GM23248 (cell line): ENCODE results near the gene RTCB. TPM values are rescaled to one million over a fixed set of nuclear protein-coding genes. Genes with fewer than 3 reads are reported as not detected.

ENCODE experiments used
- DNase-seq: peaks from one replicate; pipeline ENCODE4 v3.0.0-alpha.2; 2015
- H2AFZ ChIP-seq: fragments of 200-600 bp; sonication (generic); 2 replicates; pipeline ENCODE4 v1.6.1; 2016; ENCODE audit warnings: antibody characterized with exemption
- H3F3A ChIP-seq: fragments of 200-600 bp; sonication (generic); 2 replicates; pipeline ENCODE4 v1.6.1; 2016; ENCODE audit warnings: mild to moderate bottlenecking, antibody characterized with exemption, mixed run types; ENCODE audit not compliant: insufficient read depth
- H3K27ac ChIP-seq: fragments of 200-600 bp; sonication (generic); 2 replicates; pipeline ENCODE4 v1.5.1; 2016; ENCODE audit warnings: mild to moderate bottlenecking
- H3K27me3 ChIP-seq: fragments of 200-600 bp; sonication (generic); replicated peaks from 2 replicates; pipeline ENCODE4 v1.6.1; 2016; ENCODE audit warnings: mild to moderate bottlenecking; ENCODE audit not compliant: insufficient read depth
- H3K36me3 ChIP-seq: fragments of 200-600 bp; sonication (generic); 2 replicates; pipeline ENCODE4 v1.6.1; 2016; ENCODE audit warnings: low read depth, mild to moderate bottlenecking
- H3K4me1 ChIP-seq: fragments of 200-600 bp; sonication (generic); 2 replicates; pipeline ENCODE4 v1.6.1; 2016; ENCODE audit warnings: mild to moderate bottlenecking; ENCODE audit not compliant: insufficient read depth
- H3K4me2 ChIP-seq: fragments of 200-600 bp; sonication (generic); one replicate; pipeline ENCODE4 v1.6.1; 2016; ENCODE audit warnings: mild to moderate bottlenecking; ENCODE audit not compliant: unreplicated experiment
- H3K4me3 ChIP-seq: fragments of 200-600 bp; sonication (generic); 2 replicates; pipeline ENCODE4 v1.5.1; 2016; ENCODE audit warnings: mild to moderate bottlenecking
- H3K79me2 ChIP-seq: fragments of 200-600 bp; sonication (generic); 2 replicates; pipeline ENCODE4 v1.6.1; 2016; ENCODE audit warnings: mild to moderate bottlenecking; ENCODE audit not compliant: insufficient read depth
- H3K9ac ChIP-seq: fragments of 200-600 bp; sonication (generic); 2 replicates; pipeline ENCODE4 v1.6.1; 2016; ENCODE audit warnings: mild to moderate bottlenecking
- H3K9me2 ChIP-seq: fragments of 200-600 bp; sonication (generic); 2 replicates; pipeline ENCODE4 v1.6.1; 2016; ENCODE audit warnings: mixed run types, mild to moderate bottlenecking, moderate library complexity; ENCODE audit not compliant: insufficient read depth
- H3K9me3 ChIP-seq: fragments of 200-600 bp; sonication (generic); one replicate; pipeline ENCODE4 v1.6.1; 2017; ENCODE audit warnings: low read depth
- H4K20me1 ChIP-seq: fragments of 200-600 bp; sonication (generic); 2 replicates; pipeline ENCODE4 v1.6.0; 2016; ENCODE audit not compliant: insufficient read depth
- EZH2 ChIP-seq: fragments of 200-600 bp; sonication (generic); IDR thresholded peaks from 2 replicates; pipeline ENCODE4 v1.6.1; 2018; ENCODE audit warnings: antibody characterized with exemption, mild to moderate bottlenecking; ENCODE audit not compliant: insufficient read depth, poor library complexity, severe bottlenecking
- EZH2phosphoT487 ChIP-seq: fragments of 200-600 bp; sonication (generic); IDR thresholded peaks from 2 replicates; pipeline ENCODE4 v1.6.1; 2018; ENCODE audit warnings: antibody characterized with exemption, moderate library complexity, mild to moderate bottlenecking, low read depth; ENCODE audit not compliant: insufficient read depth
- WGBS, 2 experiments: methylation state at CpG; one replicate each; pipeline ENCODE4 v1.1.6; 2015 to 2017; ENCODE audit warnings: low lambda C conversion rate in 2 of 2, low coverage in 1 of 2; ENCODE audit errors: missing lambda C conversion rate in 2 of 2; 5-methylcytosine and 5-hydroxymethylcytosine counted together
- in situ Hi-C: fragments of 300-500 bp; cut with MboI; formaldehyde crosslinking; loops from 2 replicates; pipeline ENCODE4 v1.15.0; 2020
- polyA plus RNA-seq: library from polyadenylated mRNA; unstranded; fragments of >200 nt; fragmentation: Nextera tagmentation; extraction: Ambion mirVana; gene quantifications from 2 replicates; pipeline ENCODE4 v1.2.1, GENCODE V29; 2016
- total RNA-seq: library from RNA; depleted of rRNA; stranded (reverse); fragments of >200 nt; shearing (Covaris generic); gene quantifications from 2 replicates; pipeline ENCODE4 v1.2.3, GENCODE V29; 2014

The RTCB gene
- total and polyA plus RNA-seq, 2 experiments from 2014 or later: 88.8 to 101 TPM

- no peaks in the 10 kb centered on the region for H3K9me2 ChIP-seq
- TF ChIP-seq EZH2: no peak
- TF ChIP-seq EZH2phosphoT487: no peak
- no peaks in the 10 kb centered on the region for H4K20me1 ChIP-seq
- no peaks in the 10 kb centered on the region for H3K4me1 ChIP-seq
- H3K79me2 ChIP-seq: no peaks in the 10 kb centered on the region
- H3K9me3 ChIP-seq: no peaks in the 10 kb centered on the region
- in situ Hi-C loops: no loop called here
- DNase-seq: no peak
- no peak overlapping the region for H2AFZ ChIP-seq
- H3K27me3 ChIP-seq: no peaks in the 10 kb centered on the region
- whole genome bisulfite sequencing, 2 experiments: 48 to 64% methylated on average over 3 of the region's 3 CpGs
- no peak overlapping the region for H3K27ac ChIP-seq
- H3K36me3 ChIP-seq: no peaks in the 10 kb centered on the region
- no peaks in the 10 kb centered on the region for H3F3A ChIP-seq
- no peak overlapping the region for H3K4me2 ChIP-seq
- no peak overlapping the region for H3K9ac ChIP-seq
- no peak overlapping the region for H3K4me3 ChIP-seq
Measured at GRCh38 chr22:32355760-32356159, 56.3 kb downstream of the RTCB start.

- H3K9me3 ChIP-seq: no peaks in the 10 kb centered on the region
- H3K4me2 ChIP-seq: no peak overlapping the region
- DNase-seq: peak; percentile 51
- H3K9me2 ChIP-seq: no peaks in the 10 kb centered on the region
- no peaks in the 10 kb centered on the region for H3K27me3 ChIP-seq
- in situ Hi-C loops: no loop called here
- no peak for TF ChIP-seq EZH2phosphoT487
- no peak for TF ChIP-seq EZH2
- H2AFZ ChIP-seq: no peak overlapping the region
- H3K27ac ChIP-seq: no peak overlapping the region
- no peaks in the 10 kb centered on the region for H4K20me1 ChIP-seq
- H3K9ac ChIP-seq: no peak overlapping the region
- WGBS, 2 experiments: 78 to 81% methylated on average over 29 to 30 of the region's 30 CpGs
- no peaks in the 10 kb centered on the region for H3F3A ChIP-seq
- no peaks in the 10 kb centered on the region for H3K36me3 ChIP-seq
- H3K4me3 ChIP-seq: no peak overlapping the region
- H3K79me2 ChIP-seq: no peaks in the 10 kb centered on the region
- no peaks in the 10 kb centered on the region for H3K4me1 ChIP-seq
Measured at GRCh38 chr22:32354360-32355351, 57.4 kb downstream of the RTCB start.

- Histone ChIP-seq H3K4me3 (no peak overlapping the region), H3K9me3 (no peaks in the 10 kb centered on the region), H3K27me3 (no peaks in the 10 kb centered on the region), H3K36me3 (no peaks in the 10 kb centered on the region), H3F3A (no peaks in the 10 kb centered on the region), H3K9ac (no peak overlapping the region), H3K4me1 (no peaks in the 10 kb centered on the region), H2AFZ (no peak overlapping the region), H3K4me2 (no peak overlapping the region), H3K9me2 (no peaks in the 10 kb centered on the region), H3K79me2 (no peaks in the 10 kb centered on the region), H3K27ac (no peak overlapping the region), H4K20me1 (no peaks in the 10 kb centered on the region)
- no peak for DNase-seq
- 89 to 92% methylated on average over 6 to 19 of the region's 19 CpGs for WGBS, 2 experiments
- in situ Hi-C loops: no loop called here
- TF ChIP-seq EZH2: no peak
- TF ChIP-seq EZH2phosphoT487: no peak
Measured at GRCh38 chr22:32353840-32354239, 58.2 kb downstream of the RTCB start.

- 77 to 84% methylated on average over 21 to 28 of the region's 28 CpGs for WGBS, 2 experiments
- Histone ChIP-seq H3K4me1 (no peaks in the 10 kb centered on the region), H3K27me3 (no peaks in the 10 kb centered on the region), H3K9ac (no peak overlapping the region), H3K9me3 (no peaks in the 10 kb centered on the region), H3K36me3 (no peaks in the 10 kb centered on the region), H3K79me2 (no peaks in the 10 kb centered on the region), H3K4me2 (no peak overlapping the region), H3K4me3 (no peak overlapping the region), H3K27ac (no peak overlapping the region), H3K9me2 (no peaks in the 10 kb centered on the region), H2AFZ (no peak overlapping the region), H3F3A (no peaks in the 10 kb centered on the region), H4K20me1 (no peaks in the 10 kb centered on the region)
- in situ Hi-C loops: no loop called here
- DNase-seq: no peak
- TF ChIP-seq EZH2phosphoT487: no peak
- no peak for TF ChIP-seq EZH2
Measured at GRCh38 chr22:32353292-32353691, 58.8 kb downstream of the RTCB start.
